T follicular helper cell (primary cell): ENCODE data around the gene UBE2O.

Experiments
- DNase-seq: peaks from one replicate; pipeline ENCODE4 v3.0.0-alpha.2; 2020; ENCODE audit warnings: low read depth

The UBE2O gene

GRCh38 chr17:76467366-76467765, 14.4 kb upstream of the UBE2O start, which contains the start of gene AANAT:
Gene AANAT (plus strand): TSS chr17:76467603. CDS start chr17:76468747, 1,144 bp downstream.
- no peak for DNase-seq

GRCh38 chr17:76466775-76467130, 13.8 kb upstream of the UBE2O start:
- no peak for DNase-seq

GRCh38 chr17:76462556-76463290, 9.8 kb upstream of the UBE2O start:
- no peak for DNase-seq

GRCh38 chr17:76461765-76462555, 9.0 kb upstream of the UBE2O start:
- no peak for DNase-seq

GRCh38 chr17:76459674-76460073, 6.7 kb upstream of the UBE2O start:
- DNase-seq, result no peak

- DNase-seq, result no peak
These were observed 5.9 kb upstream of the UBE2O start for GRCh38 chr17:76458580-76459490.

GRCh38 chr17:76453431-76453743, 435 bp upstream of the UBE2O start:
- DNase-seq, result no peak

- no peak for DNase-seq
These were observed 759 bp downstream of the UBE2O start for GRCh38 chr17:76452127-76452659.

- no peak for DNase-seq
These were observed 1.4 kb downstream of the UBE2O start for GRCh38 chr17:76451506-76451905.

- DNase-seq, result no peak
These were observed 3.8 kb downstream of the UBE2O start for GRCh38 chr17:76449126-76449525.

- DNase-seq, result no peak
These were observed 4.9 kb downstream of the UBE2O start for GRCh38 chr17:76447931-76448652.

- no peak for DNase-seq
These were observed 6.3 kb downstream of the UBE2O start for GRCh38 chr17:76446449-76447231.

GRCh38 chr17:76445697-76446448, 7.1 kb downstream of the UBE2O start:
- DNase-seq, result no peak

GRCh38 chr17:76444518-76445311, 8.2 kb downstream of the UBE2O start:
- DNase-seq, result no peak

GRCh38 chr17:76442341-76443338, 10.3 kb downstream of the UBE2O start:
- DNase-seq, result no peak

GRCh38 chr17:76441686-76442340, 11.1 kb downstream of the UBE2O start:
- DNase-seq, result no peak

- DNase-seq, result no peak
These were observed 12.1 kb downstream of the UBE2O start for GRCh38 chr17:76440751-76441362.
